Activated gamma-delta T cell treated with anti-CD3 and anti-CD28 coated beads, Interleukin-2, amount 50 U/mL, for 16 hours (primary cell): Measurements from ENCODE around the gene PSTPIP1.
A peak's percentile ranks its signal among the peaks of the same experiment; 100 is the strongest.

ENCODE experiments used
- DNase-seq: peaks from one replicate; pipeline ENCODE4 v3.0.0-alpha.2; 2020; ENCODE audit warnings: low read depth

The PSTPIP1 gene

DNA sequence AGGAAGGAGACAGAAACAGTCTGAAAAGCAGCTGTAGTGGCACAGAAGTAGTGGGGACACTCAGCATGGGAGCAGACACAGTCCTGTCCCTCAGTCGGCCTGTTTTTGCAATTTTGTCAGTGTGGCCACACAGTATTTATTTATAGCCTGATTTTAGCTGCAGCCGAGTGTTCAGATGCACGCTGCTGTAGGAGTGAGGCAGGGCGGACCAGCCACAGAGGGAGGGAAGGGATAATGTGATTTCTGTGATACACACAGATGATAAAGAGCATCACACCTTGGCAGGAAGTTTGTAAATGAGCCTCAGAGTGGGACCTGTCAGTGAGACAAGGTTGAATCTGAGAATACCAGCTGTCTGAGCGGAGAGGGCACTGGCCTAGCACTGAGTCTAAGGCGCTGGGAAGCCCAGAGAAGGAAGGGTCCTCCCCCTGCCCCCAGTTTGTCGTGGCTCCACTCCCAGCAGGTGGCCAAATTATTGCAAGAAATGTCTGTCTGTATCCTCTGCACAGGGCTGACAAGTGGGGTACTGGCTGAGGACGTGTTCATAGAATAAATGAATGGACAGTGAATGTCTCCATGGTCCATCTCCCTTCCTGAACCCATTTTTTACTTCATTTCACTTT is 3.8 kb downstream of the PSTPIP1 start:
- no peak for DNase-seq

DNA sequence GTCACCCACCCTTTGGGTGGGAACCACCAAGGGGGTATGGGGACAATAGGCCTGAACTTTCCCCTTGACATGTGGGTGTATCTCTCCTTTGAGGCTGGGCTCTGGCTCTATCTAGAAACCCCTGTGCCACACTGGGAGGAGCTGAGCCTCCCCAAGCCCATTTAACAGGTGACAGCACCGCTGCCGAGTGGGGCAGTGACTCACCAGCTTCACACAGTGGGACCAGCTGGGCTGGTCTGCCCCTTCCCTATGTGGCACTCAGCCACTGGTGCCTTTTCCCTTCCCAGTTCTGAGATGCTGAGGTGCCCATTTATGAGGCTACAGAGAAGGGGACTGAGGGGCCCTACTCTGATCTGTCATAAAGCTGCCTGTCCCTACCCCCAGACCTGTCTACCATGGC is 5.1 kb downstream of the PSTPIP1 start:
- no peak for DNase-seq

DNA sequence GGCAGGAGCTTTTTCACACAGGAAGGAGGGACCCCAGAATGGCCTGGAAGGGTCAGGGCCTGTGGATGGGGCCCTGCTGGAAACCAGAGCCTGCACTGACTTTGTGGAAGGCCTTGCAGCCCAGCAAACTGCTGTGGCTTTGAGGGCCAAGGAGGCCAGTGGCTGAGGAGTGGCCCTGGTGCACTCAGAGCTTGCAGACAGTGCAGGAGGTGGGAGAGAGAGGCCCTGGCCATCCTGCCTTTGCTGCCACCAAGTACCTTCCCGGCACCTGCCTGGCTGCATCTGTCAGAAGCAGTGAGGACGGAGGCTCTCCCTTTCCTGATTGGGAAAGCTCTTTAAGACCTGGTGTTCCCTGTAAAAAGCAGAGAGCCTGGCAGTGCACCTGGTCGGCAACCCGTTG is 6.4 kb downstream of the PSTPIP1 start:
- no peak for DNase-seq

DNA sequence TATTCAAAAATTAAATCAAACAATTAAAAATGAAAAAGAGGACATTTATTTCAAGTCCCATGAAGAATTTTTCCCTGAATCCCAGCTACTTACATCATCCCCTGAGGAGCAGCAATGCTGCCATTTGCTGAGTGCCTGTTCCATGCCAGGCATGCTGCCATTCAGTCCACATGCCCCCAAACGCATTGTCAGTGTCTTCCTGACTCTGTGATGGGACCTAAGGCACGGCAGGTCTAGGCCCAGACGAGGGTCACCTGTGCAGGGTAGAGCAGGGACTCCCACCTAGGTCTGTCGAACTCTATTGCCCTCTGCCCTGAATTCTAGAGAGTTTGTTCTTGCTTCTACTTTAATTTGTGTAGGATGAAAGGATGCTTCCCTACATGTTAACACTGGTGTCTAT is 7.0 kb downstream of the PSTPIP1 start:
- DNase-seq = no peak

DNA sequence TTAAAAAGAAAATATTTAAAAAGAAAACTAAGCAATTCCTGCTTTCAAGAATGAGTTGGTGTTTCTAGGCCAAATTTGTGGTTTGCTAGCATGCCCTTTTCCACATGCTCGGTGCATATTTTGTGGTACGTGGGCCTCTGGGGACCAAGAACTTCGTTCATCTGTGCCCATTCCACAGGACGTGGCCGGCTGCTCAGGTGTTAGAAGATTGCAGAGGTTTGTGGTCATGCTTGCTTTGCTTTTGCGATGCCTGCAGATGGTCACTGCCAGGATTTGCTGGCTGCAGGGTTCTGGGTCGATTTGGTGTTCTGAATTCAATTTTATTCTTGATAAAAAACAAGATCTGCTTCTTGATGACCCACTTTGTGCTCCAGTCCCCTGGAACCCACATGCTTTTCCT is 7.5 kb downstream of the PSTPIP1 start:
- no peak for DNase-seq

DNA sequence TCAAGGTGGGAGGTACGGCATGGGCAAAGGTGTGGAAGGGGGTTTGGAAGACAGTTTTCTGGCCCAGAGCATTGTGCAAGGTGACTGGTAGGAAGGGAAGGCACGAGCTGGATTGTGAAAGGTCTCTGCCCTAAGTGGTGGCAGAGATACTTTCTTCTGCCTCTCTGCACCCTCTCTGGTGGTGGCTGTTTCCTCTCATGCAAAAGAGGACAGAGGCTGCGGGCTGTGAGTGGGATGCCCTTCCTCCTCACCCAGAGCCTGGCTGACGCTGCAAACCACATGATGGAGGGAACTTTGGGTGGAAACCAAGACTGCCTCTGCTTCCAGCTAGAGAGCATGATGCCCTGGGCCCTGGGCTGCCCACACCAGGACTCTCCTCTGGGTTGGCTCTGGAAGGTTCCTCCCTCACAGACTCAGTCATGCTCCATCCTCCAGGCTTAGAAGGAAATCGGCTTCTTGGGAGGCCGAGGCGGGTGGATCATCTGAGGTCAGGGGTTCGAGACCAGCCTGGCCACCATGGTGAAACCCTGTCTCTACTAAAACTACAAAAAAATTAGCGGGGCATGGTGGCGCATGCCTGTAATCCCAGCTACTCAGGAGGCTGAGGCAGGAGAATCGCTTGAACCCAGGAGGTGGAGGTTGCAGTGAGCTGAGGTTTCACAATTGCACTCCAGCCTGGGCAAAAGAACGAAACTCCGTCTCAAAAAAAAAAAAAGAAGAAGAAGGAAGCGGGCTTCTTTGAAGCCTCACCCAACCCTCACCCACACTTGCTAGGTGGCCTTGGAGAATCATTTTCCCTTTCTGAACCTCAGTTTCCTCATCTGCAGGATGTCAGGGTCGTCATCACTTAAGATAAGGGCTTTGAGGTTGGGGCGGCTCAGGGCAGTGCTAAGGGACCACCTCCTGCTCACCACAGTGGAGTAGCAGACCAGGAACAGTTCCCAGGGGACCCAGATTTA is 8.3 kb downstream of the PSTPIP1 start:
- DNase-seq = peak; percentile 59

DNA sequence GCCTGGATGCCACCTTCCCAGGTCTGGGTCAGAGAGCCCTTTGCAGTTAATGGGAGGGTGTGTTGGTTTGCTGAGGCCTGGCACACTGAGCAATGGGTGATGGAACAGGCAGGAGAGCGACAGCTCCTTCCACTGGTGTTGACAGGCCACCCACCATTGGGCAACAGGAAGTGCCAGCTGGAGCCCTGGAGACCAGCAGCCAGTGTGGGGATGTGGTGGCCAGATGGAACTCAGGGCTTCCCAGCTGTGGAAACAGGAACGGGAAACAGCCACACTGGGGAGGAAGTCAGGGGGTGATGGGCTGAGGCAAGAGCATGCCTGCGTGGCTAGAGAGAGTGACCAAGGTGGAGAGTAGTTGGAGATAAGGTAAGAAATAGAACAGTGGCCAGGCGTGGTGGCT is 9.3 kb downstream of the PSTPIP1 start:
- DNase-seq = no peak

DNA sequence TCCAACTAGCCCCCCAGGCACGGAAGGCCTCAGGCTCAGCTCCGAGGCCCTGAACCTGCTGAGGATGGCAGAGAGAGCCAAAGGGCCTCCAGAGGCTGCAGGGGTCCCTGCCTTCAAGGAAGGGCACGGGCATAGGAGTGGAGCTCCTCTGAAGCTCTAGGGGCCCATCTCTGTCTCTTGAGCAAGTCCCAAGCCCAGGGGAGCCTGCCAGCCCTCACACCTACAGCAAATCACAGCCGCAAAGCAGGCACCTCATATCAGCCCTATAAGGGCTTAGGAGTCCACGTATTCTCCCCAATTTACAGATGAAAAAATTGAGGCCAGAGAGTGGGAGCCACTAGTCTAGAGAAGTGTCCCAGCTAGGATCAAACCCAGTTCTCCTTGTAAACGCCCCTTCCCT is 14.2 kb downstream of the PSTPIP1 start:
- no peak for DNase-seq

DNA sequence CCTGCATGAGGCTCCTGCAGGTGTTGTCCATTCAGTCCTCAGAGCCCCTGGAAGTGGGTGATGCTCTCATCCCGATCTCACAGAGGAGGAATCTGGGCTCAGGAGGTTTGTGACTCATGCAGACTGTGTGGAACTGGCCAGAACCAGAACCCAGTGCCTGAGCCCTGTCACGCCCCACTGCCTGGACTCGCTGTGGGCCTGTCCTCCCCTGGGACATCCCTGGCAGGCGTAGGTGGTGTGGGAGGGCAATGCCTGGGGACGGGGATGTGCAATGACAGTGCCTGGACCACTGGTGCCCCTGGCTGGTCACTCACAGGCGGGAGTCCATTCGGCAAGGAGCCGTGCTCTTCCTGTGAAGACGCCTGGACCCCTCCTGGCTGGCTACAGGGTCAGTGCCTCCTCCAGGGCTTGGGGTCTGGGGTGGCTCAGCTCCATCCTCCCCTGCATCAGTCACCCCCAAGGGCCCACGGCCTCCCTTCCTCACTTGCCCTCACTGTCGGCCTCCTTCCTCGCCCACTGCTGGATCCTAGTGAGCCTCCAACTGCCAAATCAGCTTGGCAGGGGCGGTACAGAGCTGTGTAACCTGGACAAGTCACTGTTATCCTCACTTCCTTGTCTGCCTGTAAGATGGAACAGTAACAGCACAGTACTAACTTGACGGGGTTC is 14.9 kb downstream of the PSTPIP1 start:
- DNase-seq = no peak

DNA sequence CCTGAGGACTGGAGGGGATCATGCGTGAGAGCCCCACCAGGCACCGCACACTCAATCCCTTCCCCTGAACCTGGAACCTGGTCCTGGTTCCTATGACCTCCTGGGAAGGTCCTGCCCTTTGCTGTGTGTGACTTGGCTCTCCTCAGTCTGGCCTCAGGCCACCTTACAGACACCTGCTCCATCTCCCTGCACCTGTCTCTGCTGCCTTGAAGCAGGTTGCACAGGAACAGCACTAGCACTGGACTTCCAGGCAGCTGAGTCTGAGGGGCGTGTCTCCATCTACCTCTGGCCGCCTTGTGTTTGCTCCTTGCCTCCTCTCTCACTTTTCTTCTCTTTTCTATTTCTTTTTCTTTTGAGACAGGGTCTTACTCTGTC is 15.4 kb downstream of the PSTPIP1 start:
- DNase-seq = no peak

DNA sequence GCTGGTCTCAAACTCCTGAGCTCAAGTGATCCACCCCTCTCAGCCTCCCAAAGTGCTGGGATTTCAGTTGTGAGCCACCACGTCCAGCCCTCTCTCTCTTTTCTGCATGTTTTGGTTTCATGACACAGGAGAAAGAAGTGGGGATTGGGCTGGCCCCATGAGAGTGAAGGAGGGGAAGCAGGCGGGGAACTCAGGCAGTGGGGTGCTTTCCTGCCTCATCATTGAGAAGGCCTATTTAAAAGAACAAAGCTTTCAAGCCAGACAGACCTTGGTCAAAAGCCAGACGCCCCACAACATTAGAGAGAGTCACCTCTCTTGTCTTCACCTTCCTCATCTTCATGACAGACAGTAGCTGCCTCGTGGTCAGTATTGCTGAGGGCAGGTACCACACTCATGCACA is 15.9 kb downstream of the PSTPIP1 start:
- no peak for DNase-seq

DNA sequence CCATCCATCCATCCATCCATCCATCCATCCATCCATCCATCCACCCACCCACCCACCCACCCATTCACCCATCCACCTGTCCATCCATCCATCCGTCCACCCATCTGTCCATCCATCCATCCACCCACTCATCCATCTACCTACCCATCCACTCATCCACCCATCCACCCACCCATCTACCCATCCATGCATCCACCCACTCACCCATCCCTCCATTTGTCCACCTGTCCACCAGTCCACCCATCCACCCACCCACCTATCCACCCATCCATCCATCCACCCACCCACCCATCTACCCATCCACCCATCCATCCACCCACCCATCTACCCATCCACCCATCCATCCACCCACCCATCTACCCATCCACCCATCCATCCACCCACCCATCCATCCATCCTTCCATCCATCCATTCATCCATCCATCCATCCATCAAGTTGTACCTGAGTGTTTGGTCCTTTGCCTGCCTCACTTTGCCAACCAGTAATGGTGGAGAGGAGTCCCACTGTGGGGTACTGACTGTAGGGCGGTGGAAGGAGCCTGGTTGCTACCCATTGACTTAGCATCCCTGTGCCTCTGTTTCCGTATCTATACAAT is 17.3 kb downstream of the PSTPIP1 start:
- no peak for DNase-seq

DNA sequence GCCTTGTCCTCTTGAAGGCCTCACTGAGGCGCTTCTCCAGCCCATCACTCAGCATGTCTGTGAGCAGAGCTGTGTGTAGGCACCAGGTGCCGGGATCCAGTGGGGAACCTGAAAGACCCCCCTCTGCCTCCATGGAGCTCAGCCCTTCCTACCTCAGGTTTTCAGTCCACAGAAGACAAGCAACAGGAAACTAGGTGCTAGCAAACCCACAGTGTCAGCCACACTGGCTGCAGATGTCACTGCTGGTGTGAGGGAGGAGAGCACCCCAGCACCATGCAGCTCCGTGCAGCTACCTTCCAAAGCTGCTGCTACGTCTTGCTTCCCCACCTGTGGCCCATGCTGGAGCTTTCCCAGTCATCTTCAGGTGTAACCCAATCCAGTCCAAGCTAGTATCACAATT is 17.9 kb downstream of the PSTPIP1 start:
- DNase-seq = peak; percentile 39

DNA sequence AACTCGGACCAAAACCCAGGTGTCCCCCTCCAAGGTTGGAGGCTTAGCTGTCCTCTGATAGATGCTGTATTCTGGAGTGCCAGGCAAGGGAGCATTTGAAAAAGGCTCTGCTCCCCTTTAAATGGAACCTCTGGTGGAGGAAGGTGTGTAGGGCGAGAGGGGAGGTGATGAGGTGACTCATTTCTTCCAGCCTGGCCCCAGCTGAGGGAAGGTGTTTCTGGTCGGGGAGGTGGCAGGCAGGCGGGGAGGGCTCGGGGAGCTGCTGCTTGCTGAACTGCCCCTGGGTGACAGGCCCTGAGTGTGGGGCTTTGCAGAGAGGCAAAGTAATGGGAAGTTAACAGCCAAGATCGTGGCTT is 18.8 kb downstream of the PSTPIP1 start:
- DNase-seq = peak; percentile 88

DNA sequence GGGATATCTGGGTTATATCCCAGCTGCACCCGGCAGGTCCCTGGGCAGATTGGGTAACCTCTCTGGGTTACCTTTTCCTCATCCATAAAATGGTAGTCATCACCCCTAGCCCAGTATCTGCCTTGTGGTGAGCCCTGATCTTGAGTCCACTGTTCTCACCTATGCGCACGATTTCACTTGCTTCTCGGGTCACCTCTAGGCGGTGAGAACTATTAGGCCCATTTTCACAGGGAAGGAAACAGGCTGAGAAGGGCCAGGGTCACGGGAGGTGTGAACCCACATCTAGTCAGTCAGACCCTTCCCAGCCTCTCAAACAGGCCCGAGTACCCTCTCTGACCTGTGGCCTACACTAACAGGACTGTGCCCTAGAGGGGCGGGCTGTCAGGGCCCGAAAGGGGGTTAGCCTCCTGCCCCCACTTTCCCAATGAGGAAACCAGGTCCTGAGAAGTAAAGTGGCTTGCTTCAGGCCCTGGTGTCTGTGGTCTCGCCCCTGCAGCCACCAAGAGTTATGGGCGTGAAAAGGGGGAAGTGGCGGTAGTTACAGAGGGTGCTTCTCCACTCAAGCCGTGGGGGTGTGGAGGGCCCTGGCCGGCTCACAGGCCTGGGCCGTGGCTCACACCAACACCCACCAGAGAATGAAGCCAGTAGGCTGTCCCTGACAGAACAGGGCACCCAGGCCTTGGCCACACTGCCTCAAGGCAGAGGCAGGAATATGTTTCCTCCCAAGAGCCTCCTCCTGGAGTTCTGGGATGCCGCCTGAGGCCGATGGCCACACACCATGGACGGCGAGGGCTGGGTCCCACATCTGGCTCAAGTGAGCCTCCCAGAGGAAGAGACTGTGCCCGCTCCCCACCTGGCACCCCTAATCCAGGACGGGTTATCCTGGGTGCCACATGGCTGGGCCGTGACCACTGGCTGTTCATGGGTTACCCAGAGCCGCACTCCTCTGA is 19.5 kb downstream of the PSTPIP1 start:
- no peak for DNase-seq

DNA sequence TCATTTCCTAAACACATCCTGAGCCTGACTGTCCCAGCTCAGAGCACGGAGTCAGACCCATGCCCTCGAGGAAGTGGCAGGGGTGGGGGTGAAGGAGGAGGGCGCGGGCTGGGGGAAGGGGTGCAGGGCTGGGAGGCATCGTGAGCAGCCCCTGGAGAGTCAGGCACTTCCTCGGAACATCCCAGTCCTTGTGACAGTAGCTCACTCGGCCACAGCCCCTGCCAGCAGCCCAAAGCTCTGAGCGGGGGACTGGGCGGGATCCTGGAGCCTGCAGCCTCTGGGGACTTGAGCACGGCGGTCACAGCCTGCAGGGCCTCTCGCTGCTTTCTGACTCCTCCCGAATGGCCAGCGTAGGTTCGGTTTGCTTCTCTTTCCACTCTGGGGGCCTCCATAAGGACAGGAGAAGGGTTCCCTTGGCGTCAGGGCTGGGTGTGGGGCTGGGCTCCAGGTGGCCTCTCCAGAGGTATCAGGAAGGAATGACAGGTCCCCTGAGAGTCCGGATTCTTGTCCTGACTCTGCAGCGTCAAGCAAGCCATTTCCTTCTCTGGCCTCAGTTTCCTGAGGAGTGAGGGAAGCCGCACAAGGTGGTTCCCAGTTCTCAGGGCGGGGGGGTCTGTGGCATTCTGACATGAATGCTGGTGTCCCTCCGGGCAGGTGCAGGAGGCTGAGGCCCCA is 20.9 kb downstream of the PSTPIP1 start:
- DNase-seq = no peak

DNA sequence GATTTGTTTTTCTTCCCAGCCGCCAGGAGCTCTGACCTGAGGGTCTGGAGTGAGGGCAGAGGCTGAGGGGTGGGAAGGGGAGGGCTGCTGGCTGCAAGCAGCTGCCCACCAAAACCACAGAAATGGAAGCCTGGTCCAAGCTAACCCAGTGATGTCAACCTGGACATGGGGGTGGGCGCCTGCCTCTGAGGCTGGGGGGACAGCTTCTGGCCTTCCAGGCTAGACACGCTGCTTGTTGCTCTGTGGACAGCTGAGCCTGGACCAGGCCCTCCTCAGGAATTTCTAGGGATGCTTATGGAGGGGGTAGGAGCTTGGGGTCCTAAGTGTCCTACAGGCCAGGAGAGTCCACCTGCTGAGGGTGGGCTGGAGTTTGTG is 21.4 kb downstream of the PSTPIP1 start:
- DNase-seq = no peak

DNA sequence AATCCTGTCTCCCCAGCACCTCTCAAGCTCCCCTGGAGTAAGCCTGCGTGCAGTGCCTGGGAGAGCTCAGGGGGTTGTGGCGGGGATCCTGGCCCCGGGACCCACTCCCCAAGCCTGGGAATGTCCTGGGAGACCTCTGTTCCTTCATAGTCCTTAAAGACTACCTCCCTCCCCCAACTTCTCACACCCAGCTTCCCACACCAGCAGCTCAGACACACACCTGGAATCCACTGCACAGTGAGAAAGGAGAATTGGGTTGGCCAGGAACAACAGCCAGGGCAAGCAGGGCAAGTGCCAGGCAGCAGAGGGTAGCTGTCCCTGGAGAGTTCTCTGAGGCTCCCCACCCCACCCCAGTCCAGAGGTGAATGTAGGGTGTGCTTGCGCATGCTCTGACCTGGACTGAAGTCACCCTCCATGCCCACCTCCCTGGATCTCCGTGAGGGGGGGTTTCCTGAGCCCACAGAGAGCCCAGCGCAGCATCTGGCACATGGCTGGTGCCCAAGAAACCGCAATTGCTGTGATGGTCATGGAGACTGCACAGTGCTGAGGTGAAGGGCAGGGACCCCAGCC is 22.2 kb downstream of the PSTPIP1 start:
- DNase-seq = no peak

DNA sequence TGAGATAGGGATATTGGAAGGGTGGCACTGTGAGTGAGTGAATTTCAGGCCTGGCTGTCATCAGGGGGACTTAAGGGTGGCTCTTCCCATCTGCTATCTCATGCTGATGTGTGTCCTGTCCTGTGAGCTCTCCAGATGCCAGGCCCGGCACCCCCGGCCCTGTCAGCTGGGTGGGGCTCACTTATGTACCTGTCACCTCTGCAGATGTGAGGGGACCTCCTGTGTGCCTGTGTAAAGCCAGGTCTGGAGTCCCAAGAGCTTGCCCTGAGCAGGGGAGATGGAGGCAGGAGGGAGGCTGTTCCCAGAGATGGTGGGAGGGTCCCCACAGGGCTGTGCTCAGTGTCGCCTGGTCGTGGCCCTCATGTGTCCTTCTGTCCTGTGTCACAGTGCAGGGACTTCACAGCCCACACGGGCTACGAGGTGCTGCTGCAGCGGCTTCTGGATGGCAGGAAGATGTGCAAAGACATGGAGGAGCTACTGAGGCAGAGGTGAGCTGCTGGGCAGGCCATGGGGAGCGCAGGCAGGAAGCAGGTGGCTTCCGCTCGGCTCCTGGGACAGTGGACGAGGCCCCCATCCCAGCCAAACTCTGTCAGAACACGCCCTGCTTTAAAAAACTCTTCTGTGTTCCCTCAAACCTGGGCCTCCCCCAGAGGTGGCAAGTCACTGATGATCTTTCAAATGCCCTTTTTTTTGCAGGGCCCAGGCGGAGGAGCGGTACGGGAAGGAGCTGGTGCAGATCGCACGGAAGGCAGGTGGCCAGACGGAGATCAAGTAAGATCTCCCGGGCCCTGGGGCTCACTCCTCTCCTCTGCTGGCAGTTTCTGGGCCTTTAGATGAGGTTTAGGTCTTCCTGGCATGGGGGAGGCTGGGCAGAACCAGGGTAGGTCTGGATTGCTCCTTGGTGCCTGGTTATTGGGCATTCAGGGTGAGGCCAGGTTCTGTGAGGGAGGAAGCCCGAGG is 23.1 kb downstream of the PSTPIP1 start:
- DNase-seq = no peak
